HFFc6 (cell line): ENCODE results near the gene TTLL8. TPM values are rescaled to one million over a fixed set of nuclear protein-coding genes. Genes with fewer than 3 reads are reported as not detected.
"Not testable (repeated sequence)": the region's sequence is repeated elsewhere in the genome, so short reads cannot be mapped to it uniquely, and the experiment has no call there.

Experiments used
- DNase-seq: peaks from one replicate; pipeline ENCODE4 v3.0.0-alpha.2; 2018
- H3K27ac Mint-ChIP-seq: 2 replicates; pipeline ENCODE4 v1.8.0; 2020; ENCODE audit warnings: mild to moderate bottlenecking, mixed read lengths
- H3K27me3 Mint-ChIP-seq: 2 replicates; pipeline ENCODE4 v1.8.0; 2021; ENCODE audit warnings: mild to moderate bottlenecking, moderate library complexity, mixed read lengths; ENCODE audit not compliant: insufficient read depth
- H3K36me3 Mint-ChIP-seq: 2 replicates; pipeline ENCODE4 v1.8.0; 2021; ENCODE audit warnings: low read depth, mixed read lengths
- H3K4me1 Mint-ChIP-seq: 2 replicates; pipeline ENCODE4 v1.8.0; 2020; ENCODE audit warnings: low read depth, mixed read lengths
- H3K4me3 Mint-ChIP-seq: 2 replicates; pipeline ENCODE4 v1.8.0; 2020; ENCODE audit warnings: mild to moderate bottlenecking, moderate library complexity, mixed read lengths
- H3K9me3 Mint-ChIP-seq: 2 replicates; pipeline ENCODE4 v1.8.0; 2020; ENCODE audit warnings: mild to moderate bottlenecking, mixed read lengths
- total RNA-seq, 6 experiments: library from RNA; stranded (reverse); fragmentation: NEBNext Ultra II Directional; extraction: Animal tissue kit (Norgen Biotek cat#: 25700); gene quantifications; 2 replicates in 1 of 6; 3 replicates in 5 of 6; pipeline ENCODE4 v1.2.3, GENCODE V29; 2021
- TF ChIP-seq, protein P1 (sequence below): fragments of 200-600 bp; sonication (generic); IDR thresholded peaks from 2 replicates; pipeline ENCODE4 v1.5.0; 2021; ENCODE audit warnings: antibody characterized with exemption, mild to moderate bottlenecking

Gene TTLL8
- total RNA-seq, 6 experiments from 2014 or later, result not detected

DNA sequence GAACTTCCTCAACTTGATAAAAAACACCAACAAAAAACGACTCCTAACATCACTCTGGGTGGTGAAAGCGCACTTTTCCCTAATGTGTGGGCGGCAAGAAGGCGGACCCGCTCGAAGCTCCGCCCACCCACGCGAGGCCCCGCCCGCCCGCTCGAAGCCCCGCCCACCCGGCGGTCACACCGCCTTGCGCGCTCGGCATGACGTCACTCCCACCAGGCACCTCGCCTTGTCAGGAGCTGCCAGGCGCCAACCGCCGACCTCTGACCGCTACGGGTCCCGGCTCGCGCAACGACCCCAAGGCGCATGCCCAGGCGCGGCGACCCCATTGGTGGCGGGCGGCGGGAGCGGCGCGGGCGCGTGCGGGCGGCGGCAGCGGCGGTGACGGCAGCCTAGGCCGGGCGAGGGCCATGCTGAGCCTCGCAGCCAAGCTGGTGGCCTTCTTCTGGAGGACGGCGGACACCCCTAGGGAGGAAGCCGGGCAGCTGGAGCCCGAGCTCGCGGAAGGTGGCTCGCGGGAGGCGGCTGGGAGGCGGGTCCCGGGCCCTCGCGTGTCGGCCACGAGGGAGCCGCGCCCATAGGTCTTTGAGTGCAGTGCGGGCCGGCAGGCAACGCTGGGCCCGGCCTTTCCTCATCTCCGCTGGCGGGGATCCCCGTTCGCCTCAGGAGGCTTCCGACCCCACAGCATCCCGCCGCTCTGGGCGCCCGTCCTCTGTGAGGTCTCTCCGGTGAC, 31.7 kb upstream of the TTLL8 start, which contains the start of gene MOV10L1:
Gene MOV10L1, plus strand, starts transcription at position 325 of the 730 bp plus-strand sequence. Its CDS starts 83 bp downstream, at position 408.
- Mint-ChIP-seq H3K9me3 (peaks cover 21% of the 10 kb centered on the region), H3K27me3 (peaks cover 42% of the 10 kb centered on the region), H3K27ac (no peak within 1 kb of the TSS), H3K4me1 (peaks cover 7% of the 10 kb centered on the region; the same call in 1 of the 2 replicates), H3K36me3 (peaks cover 9% of the 10 kb centered on the region), H3K4me3 (no peak within 1 kb of the TSS)
- TF ChIP-seq, protein P1, sequence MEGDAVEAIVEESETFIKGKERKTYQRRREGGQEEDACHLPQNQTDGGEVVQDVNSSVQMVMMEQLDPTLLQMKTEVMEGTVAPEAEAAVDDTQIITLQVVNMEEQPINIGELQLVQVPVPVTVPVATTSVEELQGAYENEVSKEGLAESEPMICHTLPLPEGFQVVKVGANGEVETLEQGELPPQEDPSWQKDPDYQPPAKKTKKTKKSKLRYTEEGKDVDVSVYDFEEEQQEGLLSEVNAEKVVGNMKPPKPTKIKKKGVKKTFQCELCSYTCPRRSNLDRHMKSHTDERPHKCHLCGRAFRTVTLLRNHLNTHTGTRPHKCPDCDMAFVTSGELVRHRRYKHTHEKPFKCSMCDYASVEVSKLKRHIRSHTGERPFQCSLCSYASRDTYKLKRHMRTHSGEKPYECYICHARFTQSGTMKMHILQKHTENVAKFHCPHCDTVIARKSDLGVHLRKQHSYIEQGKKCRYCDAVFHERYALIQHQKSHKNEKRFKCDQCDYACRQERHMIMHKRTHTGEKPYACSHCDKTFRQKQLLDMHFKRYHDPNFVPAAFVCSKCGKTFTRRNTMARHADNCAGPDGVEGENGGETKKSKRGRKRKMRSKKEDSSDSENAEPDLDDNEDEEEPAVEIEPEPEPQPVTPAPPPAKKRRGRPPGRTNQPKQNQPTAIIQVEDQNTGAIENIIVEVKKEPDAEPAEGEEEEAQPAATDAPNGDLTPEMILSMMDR, result no peak
- DNase-seq, result no peak

DNA sequence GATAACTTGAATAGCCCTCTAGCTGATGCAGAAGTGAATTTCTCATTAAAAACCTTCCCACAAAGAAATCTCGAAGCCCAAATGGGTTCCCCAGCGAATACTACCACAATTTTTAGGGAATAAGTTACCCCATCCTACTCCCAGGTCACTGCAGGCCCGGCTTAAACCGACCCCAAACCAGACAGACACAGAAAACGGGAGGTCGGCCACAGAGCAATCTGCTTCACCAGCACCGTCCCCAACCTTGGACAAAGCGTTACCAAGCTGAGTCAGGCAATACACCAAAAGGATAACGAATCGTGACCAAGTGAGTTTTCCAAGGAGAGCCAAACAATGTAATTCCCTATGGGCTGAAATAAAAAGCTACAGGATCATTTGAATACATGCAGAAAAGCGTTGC, 31.1 kb upstream of the TTLL8 start:
- Mint-ChIP-seq H3K27ac (no peak overlapping the region), H3K4me3 (no peak overlapping the region), H3K27me3 (peaks cover 42% of the 10 kb centered on the region), H3K4me1 (peaks cover 7% of the 10 kb centered on the region; the same call in 1 of the 2 replicates), H3K9me3 (peaks cover 21% of the 10 kb centered on the region), H3K36me3 (peaks cover 9% of the 10 kb centered on the region)
- TF ChIP-seq, protein P1, result no peak
- DNase-seq, result no peak

DNA sequence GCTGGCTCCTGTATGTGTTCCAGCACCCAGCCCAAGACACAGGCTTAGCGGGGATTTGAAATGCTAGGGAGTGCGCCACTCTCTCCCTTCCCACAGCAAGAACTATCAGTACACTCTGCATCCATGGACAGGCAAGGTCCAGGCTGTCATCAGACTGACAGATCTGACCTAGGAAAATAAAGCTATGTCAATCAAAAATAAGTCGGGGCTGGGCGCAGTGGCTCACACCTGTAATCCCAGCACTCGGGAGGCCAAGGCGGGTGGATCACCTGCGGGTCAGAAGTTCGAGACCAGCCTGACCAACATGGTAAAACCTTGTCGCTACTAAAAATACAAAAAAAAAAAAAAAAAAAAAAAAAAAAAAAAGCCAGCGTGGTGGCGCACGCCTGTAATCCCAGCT, 30.0 kb upstream of the TTLL8 start:
- TF ChIP-seq, protein P1, result no peak

DNA sequence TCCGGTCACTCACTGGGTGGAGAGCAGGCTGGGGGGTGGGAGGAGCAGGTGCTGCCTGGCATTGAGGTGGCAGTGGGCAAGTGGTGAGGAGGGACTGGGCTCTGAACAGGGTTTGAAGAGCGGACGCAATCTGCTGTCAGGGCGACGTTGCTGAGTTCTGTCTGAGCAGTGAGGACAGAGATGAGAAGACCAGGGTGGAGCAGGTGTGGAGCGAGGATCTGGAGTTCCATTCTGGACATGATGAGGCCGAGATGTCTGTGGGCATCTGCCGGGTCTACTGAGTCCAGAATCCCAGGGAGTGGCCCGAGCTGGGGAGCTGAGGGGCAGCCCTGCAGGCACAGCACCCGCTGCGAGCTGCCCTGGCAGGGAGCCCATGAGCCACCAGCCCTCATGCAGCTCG, 29.5 kb upstream of the TTLL8 start:
- no peak overlapping the region for H3K4me3 Mint-ChIP-seq

More for the DNA sequence above, 30.0 kb upstream of the TTLL8 start:
- Mint-ChIP-seq H3K4me3 (no peak overlapping the region), H3K27me3 (peaks cover 43% of the 10 kb centered on the region), H3K27ac (no peak overlapping the region), H3K36me3 (peaks cover 9% of the 10 kb centered on the region), H3K9me3 (peaks cover 21% of the 10 kb centered on the region), H3K4me1 (peaks cover 7% of the 10 kb centered on the region; the same call in 1 of the 2 replicates)
- DNase-seq, result no peak

DNA sequence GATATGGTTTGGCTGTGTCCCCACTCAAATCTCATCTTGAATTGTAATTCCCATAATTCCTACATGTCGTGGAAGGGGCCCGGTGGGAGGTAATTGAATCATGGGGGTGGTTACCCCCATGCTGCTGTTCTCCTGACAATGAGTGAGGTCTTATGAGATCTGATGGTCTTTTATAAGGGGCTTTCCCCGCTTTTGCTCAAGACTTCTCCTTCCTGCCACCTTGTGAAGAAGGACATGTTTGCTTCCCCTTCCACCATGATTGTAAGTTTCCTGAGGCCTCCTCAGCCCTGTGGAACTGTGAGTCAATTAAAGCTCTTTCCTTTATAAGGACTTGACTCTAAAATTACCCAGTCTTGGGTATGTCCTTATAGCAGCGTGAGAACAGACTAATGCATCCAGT, 28.9 kb upstream of the TTLL8 start:
- not testable (repeated sequence) for H3K27ac Mint-ChIP-seq, H3K4me1 Mint-ChIP-seq, H3K4me3 Mint-ChIP-seq, H3K36me3 Mint-ChIP-seq, DNase-seq
- Mint-ChIP-seq H3K9me3 (peaks cover 21% of the 10 kb centered on the region), H3K27me3 (peaks cover 41% of the 10 kb centered on the region)

More for the DNA sequence above, 29.5 kb upstream of the TTLL8 start:
- peaks cover 9% of the 10 kb centered on the region for H3K36me3 Mint-ChIP-seq
- H3K9me3 Mint-ChIP-seq, result peaks cover 21% of the 10 kb centered on the region
- peaks cover 43% of the 10 kb centered on the region for H3K27me3 Mint-ChIP-seq
- H3K4me1 Mint-ChIP-seq, result peaks cover 7% of the 10 kb centered on the region; the same call in 1 of the 2 replicates
- no peak overlapping the region for H3K27ac Mint-ChIP-seq
- TF ChIP-seq, protein P1, result no peak
- no peak for DNase-seq

DNA sequence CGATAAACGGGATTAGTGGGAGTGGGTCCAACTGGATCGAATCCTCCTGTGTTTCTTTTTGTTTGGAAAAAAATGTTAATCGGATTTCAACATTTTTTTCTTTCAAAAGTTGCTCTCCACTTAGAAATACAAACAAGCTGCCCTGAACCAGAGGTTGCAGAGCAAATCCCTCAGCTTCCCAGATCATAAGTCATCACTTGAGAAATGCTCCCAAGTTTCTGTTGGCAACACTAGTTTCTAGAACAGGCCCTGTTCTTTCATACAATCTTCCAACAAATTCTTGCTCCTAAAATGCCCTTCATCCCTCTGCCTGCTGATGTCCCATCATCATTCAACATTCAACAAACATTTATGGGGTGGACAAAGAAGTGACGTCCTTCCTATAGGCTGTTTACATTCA, 28.4 kb upstream of the TTLL8 start:
- H3K4me3 Mint-ChIP-seq, result no peak overlapping the region

More for the DNA sequence above, 28.4 kb upstream of the TTLL8 start:
- H3K4me1 Mint-ChIP-seq, result peaks cover 5% of the 10 kb centered on the region; the same call in 1 of the 2 replicates
- peaks cover 40% of the 10 kb centered on the region for H3K27me3 Mint-ChIP-seq
- peaks cover 9% of the 10 kb centered on the region for H3K36me3 Mint-ChIP-seq
- peak; percentile 46 for DNase-seq
- H3K9me3 Mint-ChIP-seq, result peaks cover 21% of the 10 kb centered on the region
- H3K27ac Mint-ChIP-seq, result no peak overlapping the region
- TF ChIP-seq, protein P1, result no peak
